NCI-H446 (cell line): ENCODE results near the gene IFIT1.
A peak's percentile ranks its signal among the peaks of the same experiment; 100 is the strongest.
"Not testable (repeated sequence)": the region's sequence is repeated elsewhere in the genome, so short reads cannot be mapped to it uniquely, and the experiment has no call there.

Source experiments
- DNase-seq, 2 experiments: peaks; one replicate each; lab custom pipeline; 2025; lab: John Stamatoyannopoulos, UW

The IFIT1 gene

GRCh38 chr10:89367529-89367928, 24.9 kb upstream of the IFIT1 start:
- DNase-seq: no peak

DNA sequence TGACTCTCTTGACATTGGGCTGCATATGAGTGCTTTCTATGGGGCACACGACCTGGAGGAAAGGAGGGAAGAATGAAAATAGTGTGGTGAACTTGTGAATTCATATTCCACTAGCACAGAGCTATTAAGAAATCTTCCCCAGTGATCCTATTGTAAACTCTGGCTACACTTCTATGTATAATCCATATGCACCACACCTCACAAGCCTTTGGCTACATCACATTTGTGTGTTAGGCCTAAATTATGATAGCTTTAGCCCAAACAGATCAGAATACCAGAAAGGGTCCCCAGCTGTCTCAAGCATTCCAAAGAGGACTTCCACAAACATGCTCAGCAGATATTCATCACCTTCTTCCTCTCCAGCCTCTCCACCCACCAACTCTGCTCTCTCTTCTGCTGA, 24.3 kb upstream of the IFIT1 start:
- DNase-seq: no peak

GRCh38 chr10:89369156-89370105, 23.0 kb upstream of the IFIT1 start:
- DNase-seq: no peak

DNA sequence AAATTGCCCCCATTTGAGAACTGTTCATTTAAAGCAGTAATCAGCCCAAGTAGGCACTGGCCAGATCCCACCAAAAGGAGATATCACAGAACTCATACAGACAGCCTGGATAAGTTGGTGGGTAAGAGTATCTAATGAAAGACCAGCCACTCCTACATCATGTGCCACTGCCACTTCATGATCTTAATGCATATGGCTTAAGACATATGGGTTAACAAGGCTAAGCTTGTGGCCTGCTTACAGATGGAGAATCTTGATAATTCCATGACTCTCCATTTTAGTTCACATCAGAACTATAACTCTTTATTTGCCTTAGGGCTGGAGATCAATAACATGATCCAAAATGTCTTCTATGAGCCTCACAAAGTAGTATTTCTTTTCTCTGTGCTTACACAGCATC, 21.3 kb upstream of the IFIT1 start:
- DNase-seq: no peak

DNA sequence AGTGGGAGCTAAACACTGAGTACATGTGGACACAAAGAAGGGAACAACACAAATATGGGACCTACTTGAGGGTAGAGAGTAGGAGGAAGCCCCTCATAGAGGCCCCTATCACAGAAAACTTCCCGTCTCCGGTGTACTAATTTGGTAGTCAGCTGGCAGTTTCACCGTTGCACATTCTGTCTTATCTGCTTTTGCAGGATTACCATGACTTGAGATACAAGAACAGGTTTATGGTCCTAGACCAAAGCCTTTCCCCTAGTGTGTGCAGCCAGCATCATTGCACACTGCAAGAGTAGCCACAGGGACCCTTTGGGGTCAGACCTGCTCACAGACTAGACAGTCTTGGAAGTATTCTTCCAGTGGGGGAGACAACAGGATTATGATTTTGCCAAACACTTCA, 20.4 kb upstream of the IFIT1 start:
- DNase-seq: no peak

GRCh38 chr10:89373916-89374711, 18.3 kb upstream of the IFIT1 start:
- no peak for DNase-seq

- no peak for DNase-seq
Measured at GRCh38 chr10:89374713-89375141, 17.7 kb upstream of the IFIT1 start.

DNA sequence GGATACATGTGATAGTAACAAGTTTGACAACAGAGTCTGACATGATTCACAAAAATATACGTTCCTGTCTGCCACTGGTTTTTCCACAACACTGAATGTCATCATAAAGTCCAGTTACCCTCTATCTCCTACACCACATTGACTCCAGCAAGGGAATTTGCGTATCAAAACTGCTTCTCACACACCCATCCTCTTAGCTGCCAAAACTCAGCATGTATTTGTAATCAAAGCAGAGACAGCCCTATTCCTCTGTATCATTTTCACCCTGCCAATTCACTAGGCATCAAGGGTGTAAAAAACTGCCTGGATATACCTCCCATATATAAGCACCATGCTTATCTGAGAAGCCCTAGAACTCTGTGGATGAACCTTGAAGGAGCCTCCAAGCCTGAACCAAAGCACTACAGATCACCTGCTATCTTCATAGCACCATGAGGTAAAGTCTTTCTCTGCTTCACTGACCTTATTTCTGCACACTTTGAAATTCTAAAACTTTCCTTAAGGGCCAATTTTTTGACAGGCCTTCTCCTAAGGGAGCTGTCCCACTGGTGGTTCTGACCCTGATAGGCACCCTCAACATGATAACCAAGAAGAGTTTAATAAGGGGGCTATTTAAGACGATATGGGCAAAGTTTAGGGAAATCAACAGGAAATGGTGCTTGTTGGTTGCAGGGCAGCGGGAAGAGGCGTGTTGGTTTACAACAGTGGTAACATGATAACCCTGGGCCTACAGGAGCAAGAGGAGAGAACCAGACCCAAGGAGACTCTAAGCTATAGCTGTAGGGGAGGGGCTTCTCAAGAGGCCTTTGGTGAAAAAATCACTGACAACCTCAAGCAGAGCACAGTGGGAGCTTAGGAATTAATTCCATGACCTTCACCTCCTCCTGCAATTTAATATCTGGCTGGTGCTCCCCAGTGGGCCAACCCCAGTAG, 14.5 kb upstream of the IFIT1 start, which contains the start of gene IFIT1B:
Gene IFIT1B (plus strand): TSS at position 352 of the 933 bp plus-strand sequence. CDS start 80 bp downstream, at position 432.
- DNase-seq: no peak

DNA sequence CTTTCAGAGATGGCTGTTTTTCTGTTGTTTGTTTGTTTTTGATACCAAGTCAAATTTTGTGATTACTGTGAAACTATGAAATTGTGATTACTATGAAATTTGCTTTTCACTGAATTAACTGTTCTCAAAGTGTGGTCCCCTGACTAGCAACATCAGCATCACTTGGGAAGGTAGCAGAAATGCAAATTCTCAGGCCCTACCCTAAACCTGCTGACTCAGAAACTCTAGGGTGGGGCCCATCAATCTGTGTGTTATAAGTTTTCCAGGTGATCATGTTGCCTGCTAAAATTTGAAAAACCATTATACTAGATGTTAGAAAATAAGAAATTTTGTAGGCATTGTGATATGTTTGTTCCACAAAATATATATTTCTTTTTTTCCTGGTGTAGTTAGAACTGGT, 13.3 kb upstream of the IFIT1 start:
- DNase-seq: no peak

DNA sequence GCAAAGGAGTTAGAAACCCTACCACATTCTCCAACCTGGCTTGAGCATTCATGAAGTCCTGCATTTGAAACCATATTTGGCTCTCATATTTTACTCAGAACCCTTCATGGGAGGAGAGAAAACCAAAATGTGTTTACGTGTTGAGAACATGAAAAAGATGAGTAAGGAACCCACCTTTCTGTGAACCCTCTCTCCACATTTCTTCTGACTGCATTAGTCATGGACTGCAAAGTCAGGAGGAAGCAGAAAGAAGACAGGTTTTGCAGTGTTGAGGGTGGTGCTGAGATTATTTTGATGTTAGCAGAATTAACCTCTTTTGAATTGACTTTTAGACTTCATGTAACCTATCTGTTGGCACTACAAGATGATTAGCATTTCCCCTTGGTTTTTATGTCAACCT, 9.7 kb upstream of the IFIT1 start:
- DNase-seq: no peak

DNA sequence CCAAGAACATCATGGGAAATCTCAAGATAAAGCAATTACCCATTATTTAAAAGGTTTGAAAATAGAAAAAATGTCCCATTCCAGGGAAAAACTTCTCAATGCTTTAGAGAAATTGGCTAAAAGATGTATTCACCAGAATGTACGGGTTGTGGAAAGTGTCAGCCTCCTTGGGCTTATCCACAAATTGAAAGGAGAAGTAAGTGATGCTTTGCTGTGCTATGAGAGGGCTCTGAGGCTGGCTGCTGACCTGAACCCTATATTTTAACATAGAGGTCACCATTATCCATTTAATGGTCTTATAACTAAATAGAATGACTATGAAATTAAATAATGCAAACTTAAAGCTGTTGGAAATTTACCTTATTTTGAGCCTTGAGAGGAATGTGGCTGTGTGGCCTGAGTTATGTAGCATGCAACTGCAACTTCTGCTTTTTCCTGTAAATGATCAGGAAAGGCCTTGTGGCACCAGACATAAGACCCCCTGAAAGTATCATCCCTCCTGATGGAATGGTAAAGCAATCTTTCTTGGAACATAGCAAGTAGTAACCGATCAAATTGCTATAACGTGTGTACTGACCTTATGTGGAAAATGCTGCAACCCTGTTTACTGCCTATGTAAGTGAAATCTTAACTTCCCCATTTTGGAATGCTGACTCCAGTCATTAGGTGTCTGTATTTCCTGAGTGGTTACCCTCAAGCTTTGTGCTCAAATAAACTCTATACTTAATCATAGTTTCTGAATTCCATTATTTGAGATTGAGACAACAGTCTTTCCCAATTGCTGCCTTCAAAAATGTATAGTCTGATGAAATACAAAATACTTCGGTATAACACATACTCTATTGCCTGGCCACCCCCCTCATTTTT, 7.7 kb upstream of the IFIT1 start:
- DNase-seq: no peak

GRCh38 chr10:89388806-89389205, 3.6 kb upstream of the IFIT1 start:
- DNase-seq: no peak

GRCh38 chr10:89389254-89389653, 3.2 kb upstream of the IFIT1 start:
- DNase-seq: no peak

DNA sequence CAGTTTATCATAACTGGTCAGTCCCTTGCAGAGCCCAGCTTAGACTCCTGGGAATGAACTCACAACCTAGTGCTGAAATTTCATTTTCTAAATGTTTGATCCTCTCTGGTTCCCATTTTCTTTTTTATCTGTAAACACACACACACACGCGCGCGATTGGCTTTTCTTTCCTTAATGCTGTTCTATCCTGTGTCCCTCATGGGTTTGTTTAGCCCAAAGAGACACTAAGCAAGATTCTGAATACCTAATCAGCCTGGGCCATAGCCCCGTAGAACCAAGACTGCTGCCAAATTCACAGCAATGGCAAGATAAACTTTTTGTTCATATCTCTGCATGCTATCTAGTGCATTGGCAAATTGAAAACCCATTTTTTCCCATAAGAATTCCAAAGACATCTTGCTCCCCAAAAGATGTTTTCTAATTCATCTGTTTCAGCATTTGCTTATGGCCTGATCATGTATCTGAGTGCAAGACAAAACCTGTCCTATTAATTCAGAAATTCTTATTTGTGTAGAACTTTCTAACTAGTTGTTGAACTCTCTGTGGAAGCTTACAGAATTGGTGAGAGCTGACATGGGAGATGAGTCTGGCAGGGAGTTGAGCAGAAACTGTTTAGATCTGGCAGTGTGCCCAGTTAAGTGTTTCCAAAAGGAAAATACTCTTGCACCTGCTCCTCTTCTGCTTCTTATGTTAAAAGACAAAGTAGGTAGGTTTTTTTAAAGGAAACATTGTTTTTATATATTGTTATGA, 1.8 kb upstream of the IFIT1 start:
- DNase-seq: peak in 1 of 2 experiments; percentile 26

- DNase-seq: not testable (repeated sequence)
Measured at GRCh38 chr10:89391226-89391576, 1.2 kb upstream of the IFIT1 start.

DNA sequence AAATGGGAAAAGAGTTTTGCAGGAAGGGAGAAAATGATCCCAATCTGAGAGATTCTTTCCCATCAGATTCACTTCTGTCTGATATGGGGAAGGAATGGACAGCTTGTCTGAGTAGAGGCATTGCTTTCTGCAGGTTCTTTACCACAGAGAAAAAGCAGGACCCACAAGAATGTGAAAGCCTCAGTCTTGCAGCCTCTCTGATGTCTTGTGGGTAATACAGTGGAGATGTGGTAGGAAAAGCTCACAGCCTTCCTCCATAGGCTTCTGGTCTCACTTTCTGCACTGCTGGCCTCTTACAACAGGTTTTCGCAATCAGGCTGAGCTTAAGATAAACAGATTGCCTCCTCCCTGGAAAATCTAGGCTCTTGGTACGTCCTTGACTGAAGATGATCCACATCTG, 551 bp downstream of the IFIT1 start:
- no peak for DNase-seq

DNA sequence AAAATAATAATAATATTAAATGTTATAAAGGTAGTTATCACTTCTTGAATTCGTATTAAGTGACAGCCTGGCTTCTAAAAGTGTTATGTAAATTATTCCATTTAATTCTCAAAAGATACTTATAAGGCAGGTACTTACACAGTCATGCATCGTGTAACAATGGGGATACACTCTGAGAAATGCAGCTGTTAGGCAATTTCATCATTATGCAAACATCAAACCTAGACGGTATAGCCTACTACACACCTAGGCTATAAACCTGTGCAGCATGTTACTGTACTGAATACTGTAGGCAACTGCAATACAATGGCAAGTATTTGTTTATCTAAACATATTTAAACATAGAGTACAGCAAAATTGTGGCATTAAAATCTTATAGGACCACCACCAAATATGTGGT, 1.5 kb downstream of the IFIT1 start:
- no peak for DNase-seq

DNA sequence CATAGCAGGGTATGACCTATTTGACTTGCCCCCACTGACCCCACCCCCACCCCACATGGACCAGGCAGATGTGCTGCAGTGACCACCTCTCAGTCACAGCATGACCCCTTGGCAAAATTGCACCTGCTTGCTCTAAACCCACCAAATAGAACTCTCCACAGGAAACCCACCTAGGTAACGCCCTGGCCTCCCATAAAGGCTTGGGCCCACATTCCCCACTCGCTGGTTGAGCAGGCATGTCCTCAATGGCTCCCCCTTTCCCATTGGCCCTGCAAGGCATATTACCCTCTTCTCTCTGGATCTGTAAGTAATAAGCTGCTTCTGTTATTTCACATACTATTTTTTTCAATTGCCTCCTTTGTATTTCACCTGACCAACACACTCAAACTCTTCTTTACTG, 2.7 kb downstream of the IFIT1 start:
- DNase-seq: no peak

- no peak for DNase-seq
Measured at GRCh38 chr10:89398003-89398749, 5.8 kb downstream of the IFIT1 start.
